ENCODE measurements around the gene NR3C1.

DNA sequence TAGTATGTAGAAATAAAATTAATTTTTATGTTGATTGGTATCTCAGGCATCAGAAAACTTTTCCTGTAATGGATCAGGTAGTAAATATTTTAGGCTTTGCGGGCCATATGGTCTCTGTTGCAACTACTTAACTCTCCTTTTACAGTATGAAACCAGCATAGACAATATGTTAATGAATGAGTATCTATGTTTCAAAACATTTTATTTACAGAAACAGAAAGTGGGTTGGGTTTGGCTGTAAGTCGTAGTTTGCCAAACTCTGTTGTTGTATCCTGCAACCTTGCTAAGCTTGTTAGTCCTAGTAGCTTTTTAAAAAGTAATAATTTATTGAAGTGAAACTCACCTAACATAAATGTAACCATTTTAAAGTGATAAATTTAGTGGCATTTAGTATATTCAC lies 132.1 kb downstream of the NR3C1 start:
- TF ChIP-seq CTCF (IDR thresholded peaks at IDR 0.05) = no peak
- no peak for TF ChIP-seq POLR2A (IDR thresholded peaks at IDR 0.05)
